Measurements from ENCODE around the gene STX1B. TPM values are rescaled to one million over a fixed set of nuclear protein-coding genes. Genes with fewer than 3 reads are reported as not detected.

Gene STX1B
- total RNA-seq (2021; ENCODE audit: unreplicated experiment) (3.7 TPM), Bru-seq, nascent RNA (percentile 39 among the genes with signal in this experiment), BruChase-seq, experiment 1, labeled RNA remaining after a 2-hour chase (percentile 40 among the genes with signal in this experiment), BruChase-seq, experiment 2, labeled RNA remaining after a 6-hour chase (percentile 41 among the genes with signal in this experiment)
- polyA plus RNA-seq (2012; ENCODE audit: insufficient read length), result 1.8 TPM
- long read RNA-seq, partial matches to known transcripts, result 1 of 3 reads
- long read RNA-seq, other reads (novel, unspliced or antisense), result 2 of 3 reads

GRCh38 chr16:31010585-31011325, at the start of gene STX1B:
TSS of gene STX1B (minus strand) at chr16:31010638. CDS start at chr16:31010396, 242 bp downstream.
- Histone ChIP-seq H3K27ac (ENCODE audit: low read length) (no peak within 1 kb of the TSS), H3K4me1 (ENCODE audit: control insufficient read depth, insufficient read depth, low read length) (peaks cover 6% of the 10 kb centered on the region; the same call in 1 of the 2 replicates), H3K36me3 (ENCODE audit: control insufficient read depth, insufficient read depth, low read length) (no peaks in the 10 kb centered on the region), H3K27me3 (ENCODE audit: control insufficient read depth, insufficient read depth, low read length) (no peaks in the 10 kb centered on the region), H3K4me3 (ENCODE audit: low read depth in 2 of 2, low read length in 2 of 2) (peak within 1 kb of the TSS in 1 of 2 experiments; percentile 17; a peak in 1 of 4 replicates), H3K9me3 (ENCODE audit: control insufficient read depth, insufficient read depth, low read depth, low read length) (no peaks in the 10 kb centered on the region)
- no peak for ATAC-seq
- no TSS peak for BruUV-seq (replicated peaks)
- DNase-seq (ENCODE audit: low read depth, low spot score), result no peak
- ChIA-PET CTCF (no interaction called here), POLR2A (no interaction called here)
- intact Hi-C loops (cut with micrococcal nuclease; ENCODE audit: unreplicated experiment) (no loop called here), in situ Hi-C loops (cut with HindIII; ENCODE audit: low pct_unique_long_range_greater_than_20kb, low sequenced_read_pairs) (no loop called here)
- TF ChIP-seq REST (IDR thresholded peaks at IDR 0.05; ENCODE audit: insufficient read depth in 1 of 2, low read depth in 2 of 2, low read length in 1 of 2) (no peak), POLR2AphosphoS5 (IDR thresholded peaks at IDR 0.05; ENCODE audit: low read depth, low read length) (no peak), SIN3A (IDR thresholded peaks at IDR 0.05; ENCODE audit: borderline replicate concordance, insufficient read depth, low read depth, low read length) (no peak), CTCF (IDR thresholded peaks at IDR 0.05) (no peak), TCF7L2 (IDR thresholded peaks at IDR 0.05; ENCODE audit: low read depth, low read length) (no peak)

DNA sequence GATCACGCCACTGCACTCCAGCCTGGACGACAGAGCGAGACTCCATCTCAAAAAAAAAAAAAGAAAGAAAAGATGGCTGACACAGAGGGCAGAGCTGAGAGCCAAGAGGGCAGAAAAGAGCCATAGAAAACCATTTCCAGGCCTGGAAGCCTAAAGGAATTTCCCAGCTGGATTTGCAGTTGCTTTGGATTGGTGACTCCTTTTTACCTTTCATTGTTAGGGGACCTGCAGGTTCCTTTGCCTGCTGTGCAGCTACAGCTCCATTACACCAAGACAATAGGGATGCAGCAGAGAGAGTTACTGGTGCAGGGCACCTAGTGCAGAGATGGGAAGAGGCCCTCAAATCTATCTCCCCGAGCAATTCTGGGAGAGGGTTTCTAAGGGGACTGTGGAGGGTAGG, 45.2 kb upstream of the STX1B start:
- Histone ChIP-seq H3K4me1 (ENCODE audit: control insufficient read depth, insufficient read depth, low read length) (no peaks in the 10 kb centered on the region), H3K27ac (ENCODE audit: low read length) (no peak overlapping the region), H3K4me3 (ENCODE audit: low read depth in 2 of 2, low read length in 2 of 2) (no peak overlapping the region), H3K9me3 (ENCODE audit: control insufficient read depth, insufficient read depth, low read depth, low read length) (no peaks in the 10 kb centered on the region), H3K36me3 (ENCODE audit: control insufficient read depth, insufficient read depth, low read length) (no peaks in the 10 kb centered on the region), H3K27me3 (ENCODE audit: control insufficient read depth, insufficient read depth, low read length) (no peaks in the 10 kb centered on the region)
- ATAC-seq, result no peak
- no TSS peak for BruUV-seq (replicated peaks)
- CTCF ChIA-PET, result interaction anchor here (0.6 to 0.7 kb wide), 2 partner anchors 90 to 360 kb away, joined by 4 to 6 read pairs; no protein-coding TSS in a partner anchor
- intact Hi-C loops (cut with micrococcal nuclease; ENCODE audit: unreplicated experiment), result no loop called here
- in situ Hi-C loops (cut with HindIII; ENCODE audit: low pct_unique_long_range_greater_than_20kb, low sequenced_read_pairs), result no loop called here
- DNase-seq (ENCODE audit: low read depth, low spot score), result no peak
- POLR2A ChIA-PET, result no interaction called here
- TF ChIP-seq SIN3A (IDR thresholded peaks at IDR 0.05; ENCODE audit: borderline replicate concordance, insufficient read depth, low read depth, low read length) (no peak), REST (IDR thresholded peaks at IDR 0.05; ENCODE audit: insufficient read depth in 1 of 2, low read depth in 2 of 2, low read length in 1 of 2) (no peak), POLR2AphosphoS5 (IDR thresholded peaks at IDR 0.05; ENCODE audit: low read depth, low read length) (no peak; the same call in 1 of the 2 replicates), TCF7L2 (IDR thresholded peaks at IDR 0.05; ENCODE audit: low read depth, low read length) (no peak), CTCF (IDR thresholded peaks at IDR 0.05) (no peak)

Data from Panc1 (cell line).